SK-N-SH (cell line): ENCODE data around the gene EDC4. TPM values are rescaled to one million over a fixed set of nuclear protein-coding genes. Genes with fewer than 3 reads are reported as not detected.

ENCODE experiments used
- CTCF ChIA-PET: fragments of 300-600, 350-600 bp; formaldehyde crosslinking; extraction: SDS; loops from one replicate; lab custom pipeline; 2021; lab: Yijun Ruan, JAX
- POLR2A ChIA-PET: fragments of 350-600 bp; sonication (Branson Sonifier 250); formaldehyde crosslinking; extraction: SDS; loops from one replicate; lab custom pipeline; 2020; ENCODE audit warnings: antibody characterized with exemption, inconsistent platforms; lab: Yijun Ruan, JAX
- DNase-seq: peaks from one replicate; pipeline ENCODE4 v3.0.0; 2012
- H2AFZ ChIP-seq: fragments of 200-600 bp; sonication (generic); 2 replicates; pipeline ENCODE4 v1.8.1; 2016; ENCODE audit warnings: antibody characterized with exemption, mild to moderate bottlenecking, low read depth
- H3F3A ChIP-seq: fragments of 200-600 bp; sonication (generic); replicated peaks from 2 replicates; pipeline ENCODE3; 2016; ENCODE audit warnings: antibody characterized with exemption, mild to moderate bottlenecking; ENCODE audit not compliant: insufficient read depth
- H3K27ac ChIP-seq, 2 experiments: fragments of 200-500 bp in 1 of 2; fragments of 200-600 bp in 1 of 2; sonication (Bioruptor generic) in 1 of 2; sonication (generic), shearing (Covaris generic) in 1 of 2; 2 replicates each; pipeline versions ENCODE4 v1.5.1 to v1.6.1; 2014 to 2016; ENCODE audit warnings: low read depth in 2 of 2, inconsistent platforms in 1 of 2, low read length in 1 of 2, mild to moderate bottlenecking in 1 of 2, mixed read lengths in 1 of 2
- H3K27me3 ChIP-seq: fragments of 200-600 bp; sonication (generic), shearing (Covaris generic); 2 replicates; pipeline ENCODE4 v1.6.1; 2016; ENCODE audit warnings: mixed run types; ENCODE audit not compliant: insufficient read depth
- H3K36me3 ChIP-seq, 2 experiments: fragments of 200-500 bp in 1 of 2; fragments of 200-600 bp in 1 of 2; sonication (Bioruptor generic) in 1 of 2; sonication (generic) in 1 of 2; replicated peaks in 1 of 2; 2 replicates each; pipeline versions ENCODE3 to v1.5.1; 2014 to 2016; ENCODE audit warnings: low read length in 1 of 2, mild to moderate bottlenecking in 1 of 2; ENCODE audit not compliant: insufficient read depth in 2 of 2, control insufficient read depth in 1 of 2
- H3K4me1 ChIP-seq, 2 experiments: fragments of 200-500 bp in 1 of 2; fragments of 200-600 bp in 1 of 2; sonication (Bioruptor generic) in 1 of 2; sonication (generic), shearing (Covaris generic) in 1 of 2; 2 replicates each; pipeline versions ENCODE4 v1.5.1 to v1.6.1; 2014 to 2016; ENCODE audit warnings: low read depth in 1 of 2, low read length in 1 of 2, mixed run types in 1 of 2; ENCODE audit not compliant: insufficient read depth in 2 of 2, control insufficient read depth in 1 of 2
- H3K4me2 ChIP-seq: fragments of 200-600 bp; sonication (generic), shearing (Covaris generic); 2 replicates; pipeline ENCODE4 v1.6.1; 2017; ENCODE audit warnings: mixed run types
- H3K4me3 ChIP-seq, 2 experiments: fragments of 200-500 bp in 1 of 2; fragments of 200-600 bp in 1 of 2; sonication (Bioruptor generic) in 1 of 2; sonication (generic), shearing (Covaris generic) in 1 of 2; 2 replicates each; pipeline versions ENCODE4 v1.5.1 to v1.8.1; 2014 to 2016; ENCODE audit warnings: low read depth in 2 of 2, inconsistent platforms in 1 of 2, low read length in 1 of 2, mild to moderate bottlenecking in 1 of 2, mixed read lengths in 1 of 2, moderate library complexity in 1 of 2
- H3K79me2 ChIP-seq: fragments of 200-600 bp; sonication (generic); 2 replicates; pipeline ENCODE4 v1.8.1; 2017; ENCODE audit warnings: mild to moderate bottlenecking; ENCODE audit not compliant: insufficient read depth
- H3K9ac ChIP-seq: fragments of 200-600 bp; sonication (generic); 2 replicates; pipeline ENCODE4 v1.6.1; 2017; ENCODE audit warnings: mixed run types
- H3K9me2 ChIP-seq: fragments of 200-600 bp; sonication (generic); 2 replicates; pipeline ENCODE4 v1.6.1; 2017; ENCODE audit warnings: mixed run types
- H3K9me3 ChIP-seq: fragments of 200-600 bp; sonication (generic); 2 replicates; pipeline ENCODE4 v1.6.1; 2017; ENCODE audit warnings: mixed run types, mild to moderate bottlenecking, moderate library complexity
- H4K20me1 ChIP-seq: fragments of 200-600 bp; sonication (generic); 2 replicates; pipeline ENCODE4 v1.6.1; 2017; ENCODE audit warnings: mild to moderate bottlenecking, mixed run types; ENCODE audit not compliant: insufficient read depth
- CTCF ChIP-seq: fragments of 200-600 bp; sonication (generic); IDR thresholded peaks from 2 replicates; pipeline ENCODE4 v1.6.1; 2017; ENCODE audit warnings: antibody characterized with exemption, mild to moderate bottlenecking, moderate library complexity
- ELF1 ChIP-seq: IDR thresholded peaks from 2 replicates; pipeline ENCODE4 v1.4.0; 2012
- FOXJ3 ChIP-seq: sonication (generic); formaldehyde crosslinking; IDR thresholded peaks from 2 replicates; pipeline ENCODE4 v1.5.1; 2020; ENCODE audit warnings: mild to moderate bottlenecking, missing genetic modification reagents
- GABPA ChIP-seq: IDR thresholded peaks from 2 replicates; pipeline ENCODE4 v1.4.0; 2012; ENCODE audit warnings: low read depth, mild to moderate bottlenecking
- IRF3 ChIP-seq: fragments of 150-350 bp; IDR thresholded peaks from 2 replicates; pipeline ENCODE4 v1.6.1; 2016; ENCODE audit warnings: mild to moderate bottlenecking, low read depth, low read length
- JUND ChIP-seq: IDR thresholded peaks from 2 replicates; pipeline ENCODE4 v1.4.0; 2012
- MXI1 ChIP-seq: IDR thresholded peaks from 2 replicates; pipeline ENCODE4 v1.6.1; 2012; ENCODE audit warnings: mild to moderate bottlenecking, low read depth, low read length, improper control_type of control experiment
- NRF1 ChIP-seq: IDR thresholded peaks from 2 replicates; pipeline ENCODE4 v1.6.1; 2012; ENCODE audit warnings: low read depth, mild to moderate bottlenecking, low read length
- PBX3 ChIP-seq: IDR thresholded peaks from 2 replicates; pipeline ENCODE4; 2012
- POLR2AphosphoS5 ChIP-seq: IDR thresholded peaks from 2 replicates; pipeline ENCODE4 v1.6.1; 2012; ENCODE audit warnings: low read depth, low read length
- REST ChIP-seq: IDR thresholded peaks from 2 replicates; pipeline ENCODE4 v1.6.1; 2012; ENCODE audit warnings: mild to moderate bottlenecking, low read depth, low read length, moderate library complexity
- RFX5 ChIP-seq: IDR thresholded peaks from 2 replicates; pipeline ENCODE4 v1.6.1; 2012; ENCODE audit warnings: mild to moderate bottlenecking, improper control_type of control experiment, low read length
- RXRA ChIP-seq: IDR thresholded peaks from 2 replicates; pipeline ENCODE4 v1.4.0; 2012; ENCODE audit warnings: low read depth, mild to moderate bottlenecking, borderline replicate concordance
- SIN3A ChIP-seq: IDR thresholded peaks from 2 replicates; pipeline ENCODE4 v1.6.1; 2012; ENCODE audit warnings: low read depth, mild to moderate bottlenecking, low read length, moderate library complexity, borderline replicate concordance
- TEAD4 ChIP-seq: IDR thresholded peaks from 2 replicates; pipeline ENCODE4 v1.4.0; 2012; ENCODE audit warnings: mild to moderate bottlenecking, borderline replicate concordance; ENCODE audit not compliant: insufficient read depth
- ZBTB33 ChIP-seq: IDR thresholded peaks from 2 replicates; pipeline ENCODE4 v1.4.0; 2012; ENCODE audit warnings: low read depth, borderline replicate concordance
- WGBS: methylation state at CpG from one replicate; pipeline ENCODE4 v1.1.6; 2017; ENCODE audit warnings: low lambda C conversion rate; 5-methylcytosine and 5-hydroxymethylcytosine counted together
- polyA plus RNA-seq, 3 experiments: library from polyadenylated mRNA; depleted of rRNA; stranded (reverse); fragments of >200 nt; gene quantifications; 2 replicates each; pipeline ENCODE4 v1.2.3, GENCODE V29; 2012

Gene EDC4
- polyA plus RNA-seq, 1 of the 3 experiments (the other 2 are of a cell fraction), result 38.0 TPM

GRCh38 chr16:67885976-67886375 lies 13.1 kb downstream of the EDC4 start:
- H3K27ac ChIP-seq, result no peak overlapping the region
- no peak overlapping the region for H3K4me3 ChIP-seq
- peaks cover 14% of the 10 kb centered on the region for H3F3A ChIP-seq
- H4K20me1 ChIP-seq, result peaks cover 12% of the 10 kb centered on the region
- no peak overlapping the region for H2AFZ ChIP-seq
- ChIA-PET CTCF (interaction anchor here (0.6 to 22.4 kb wide), 7 partner anchors 11 to 748 kb away, joined by 3 to 564 read pairs (median 6); partner anchors contain the start of genes CTRL, EDC4, LCAT and PSMB10), POLR2A (no interaction called here)
- no peak for DNase-seq
- no peak overlapping the region for H3K9ac ChIP-seq
- TF ChIP-seq CTCF, result no peak
- no peak for TF ChIP-seq IRF3
- no peak for TF ChIP-seq ZBTB33
- no peak for TF ChIP-seq ELF1
- no peak overlapping the region for H3K4me2 ChIP-seq
- H3K79me2 ChIP-seq, result no peaks in the 10 kb centered on the region
- 100% methylated on average over 2 of the region's 19 CpGs for WGBS
- no peaks in the 10 kb centered on the region for H3K27me3 ChIP-seq
- H3K9me2 ChIP-seq, result no peaks in the 10 kb centered on the region
- peaks cover 4 to 39% of the 10 kb centered on the region in 2 experiments for H3K36me3 ChIP-seq
- peaks cover 7 to 13% of the 10 kb centered on the region in 2 experiments; a peak in 2 of 4 replicates for H3K4me1 ChIP-seq
- H3K9me3 ChIP-seq, result no peaks in the 10 kb centered on the region

- peaks cover 7 to 13% of the 10 kb centered on the region in 2 experiments; a peak in 2 of 4 replicates for H3K4me1 ChIP-seq
- H4K20me1 ChIP-seq, result peaks cover 12% of the 10 kb centered on the region
- H3K27ac ChIP-seq, result no peak overlapping the region
- no peaks in the 10 kb centered on the region for H3K9me2 ChIP-seq
- no peak overlapping the region for H2AFZ ChIP-seq
- no peaks in the 10 kb centered on the region for H3K9me3 ChIP-seq
- 92% methylated on average over 5 of the region's 5 CpGs for WGBS
- POLR2A ChIA-PET, result no interaction called here
- H3K27me3 ChIP-seq, result no peaks in the 10 kb centered on the region
- no peak for DNase-seq
- no peak overlapping the region for H3K4me2 ChIP-seq
- H3K4me3 ChIP-seq, result no peak overlapping the region
- peaks cover 4 to 35% of the 10 kb centered on the region in 2 experiments for H3K36me3 ChIP-seq
- peaks cover 14% of the 10 kb centered on the region for H3F3A ChIP-seq
- H3K9ac ChIP-seq, result no peak overlapping the region
- no peaks in the 10 kb centered on the region for H3K79me2 ChIP-seq
- CTCF ChIA-PET, result interaction anchor here (0.6 to 22.4 kb wide), 7 partner anchors 12 to 747 kb away, joined by 3 to 564 read pairs (median 6); partner anchors contain the start of genes CTRL, EDC4, LCAT and PSMB10
- TF ChIP-seq REST, result no peak
- no peak for TF ChIP-seq FOXJ3 (CRISPR knock-in tag)
- no peak for TF ChIP-seq SIN3A
- no peak for TF ChIP-seq NRF1
- no peak for TF ChIP-seq POLR2AphosphoS5
- TF ChIP-seq JUND, result no peak
- no peak for TF ChIP-seq MXI1
- no peak for TF ChIP-seq PBX3
- no peak for TF ChIP-seq GABPA
- no peak for TF ChIP-seq RFX5
- no peak for TF ChIP-seq RXRA
- no peak for TF ChIP-seq IRF3
- TF ChIP-seq TEAD4, result no peak
Measured at GRCh38 chr16:67886387-67886786, 13.5 kb downstream of the EDC4 start.
